ENCODE results near the gene FRYL.

- TF ChIP-seq POLR2A (IDR thresholded peaks at IDR 0.05), result no peak
- no peak for TF ChIP-seq POLR2AphosphoS5 (IDR thresholded peaks at IDR 0.05)
These were observed 312.6 kb downstream of the FRYL start for GRCh38 chr4:48467442-48467841.

Data from breast epithelium (tissue), 3 donors.